ENCODE results near the gene EIF5B. TPM values are rescaled to one million over a fixed set of nuclear protein-coding genes. Genes with fewer than 3 reads are reported as not detected.
A peak's percentile ranks its signal among the peaks of the same experiment; 100 is the strongest.

Gene EIF5B, protein sequence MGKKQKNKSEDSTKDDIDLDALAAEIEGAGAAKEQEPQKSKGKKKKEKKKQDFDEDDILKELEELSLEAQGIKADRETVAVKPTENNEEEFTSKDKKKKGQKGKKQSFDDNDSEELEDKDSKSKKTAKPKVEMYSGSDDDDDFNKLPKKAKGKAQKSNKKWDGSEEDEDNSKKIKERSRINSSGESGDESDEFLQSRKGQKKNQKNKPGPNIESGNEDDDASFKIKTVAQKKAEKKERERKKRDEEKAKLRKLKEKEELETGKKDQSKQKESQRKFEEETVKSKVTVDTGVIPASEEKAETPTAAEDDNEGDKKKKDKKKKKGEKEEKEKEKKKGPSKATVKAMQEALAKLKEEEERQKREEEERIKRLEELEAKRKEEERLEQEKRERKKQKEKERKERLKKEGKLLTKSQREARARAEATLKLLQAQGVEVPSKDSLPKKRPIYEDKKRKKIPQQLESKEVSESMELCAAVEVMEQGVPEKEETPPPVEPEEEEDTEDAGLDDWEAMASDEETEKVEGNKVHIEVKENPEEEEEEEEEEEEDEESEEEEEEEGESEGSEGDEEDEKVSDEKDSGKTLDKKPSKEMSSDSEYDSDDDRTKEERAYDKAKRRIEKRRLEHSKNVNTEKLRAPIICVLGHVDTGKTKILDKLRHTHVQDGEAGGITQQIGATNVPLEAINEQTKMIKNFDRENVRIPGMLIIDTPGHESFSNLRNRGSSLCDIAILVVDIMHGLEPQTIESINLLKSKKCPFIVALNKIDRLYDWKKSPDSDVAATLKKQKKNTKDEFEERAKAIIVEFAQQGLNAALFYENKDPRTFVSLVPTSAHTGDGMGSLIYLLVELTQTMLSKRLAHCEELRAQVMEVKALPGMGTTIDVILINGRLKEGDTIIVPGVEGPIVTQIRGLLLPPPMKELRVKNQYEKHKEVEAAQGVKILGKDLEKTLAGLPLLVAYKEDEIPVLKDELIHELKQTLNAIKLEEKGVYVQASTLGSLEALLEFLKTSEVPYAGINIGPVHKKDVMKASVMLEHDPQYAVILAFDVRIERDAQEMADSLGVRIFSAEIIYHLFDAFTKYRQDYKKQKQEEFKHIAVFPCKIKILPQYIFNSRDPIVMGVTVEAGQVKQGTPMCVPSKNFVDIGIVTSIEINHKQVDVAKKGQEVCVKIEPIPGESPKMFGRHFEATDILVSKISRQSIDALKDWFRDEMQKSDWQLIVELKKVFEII
- total RNA-seq (2014; rRNA removed; shearing (Covaris generic)) (32.5 and 34.2 TPM in 2 replicates), polyA plus RNA-seq (2016; fragmentation: Nextera tagmentation; extraction: Ambion mirVana) (91.2 and 108 TPM in 2 replicates)
- long read RNA-seq, partial matches to known transcripts = 52 of 53 reads
- long read RNA-seq, other reads (novel, unspliced or antisense) = 0 of 53 reads

- H3K27ac Mint-ChIP-seq = no peak within 1 kb of the TSS
- ATAC-seq = peak; percentile 87
- H3K9me3 Mint-ChIP-seq = no peaks in the 10 kb centered on the region
- no peaks in the 10 kb centered on the region for H3K27me3 Mint-ChIP-seq (ENCODE audit: insufficient read depth, low read depth, poor library complexity)
- Histone ChIP-seq H3K79me2 (replicated peaks; ENCODE audit: insufficient read depth) (peaks cover 87% of the 10 kb centered on the region), H3K4me2 (peak within 1 kb of the TSS; percentile 88), H3K9me2 (ENCODE audit: insufficient read depth) (no peaks in the 10 kb centered on the region), H3K4me3 (peak within 1 kb of the TSS; percentile 80), H3K36me3 (ENCODE audit: insufficient read depth) (peaks cover 5% of the 10 kb centered on the region; the same call in 1 of the 2 replicates), H3K27me3 (ENCODE audit: insufficient read depth) (no peaks in the 10 kb centered on the region), H2AFZ (peak within 1 kb of the TSS; percentile 94), H3F3A (replicated peaks; ENCODE audit: low read depth) (0 out of 2 replicates have a peak, but pooled peaks cover 4% of the 10 kb centered on the region), H3K27ac (ENCODE audit: low read depth) (peak within 1 kb of the TSS; percentile 36), H4K20me1 (replicated peaks; ENCODE audit: insufficient read depth) (peaks cover 32% of the 10 kb centered on the region), H3K4me1 (ENCODE audit: insufficient read depth) (peaks cover 11% of the 10 kb centered on the region)
- no peak for TF ChIP-seq EZH2phosphoT487 (IDR thresholded peaks at IDR 0.05; ENCODE audit: unreplicated experiment)
- TF ChIP-seq STAT1 (IDR thresholded peaks at IDR 0.05; ENCODE audit: unreplicated experiment) = no peak
- TF ChIP-seq, protein P1, sequence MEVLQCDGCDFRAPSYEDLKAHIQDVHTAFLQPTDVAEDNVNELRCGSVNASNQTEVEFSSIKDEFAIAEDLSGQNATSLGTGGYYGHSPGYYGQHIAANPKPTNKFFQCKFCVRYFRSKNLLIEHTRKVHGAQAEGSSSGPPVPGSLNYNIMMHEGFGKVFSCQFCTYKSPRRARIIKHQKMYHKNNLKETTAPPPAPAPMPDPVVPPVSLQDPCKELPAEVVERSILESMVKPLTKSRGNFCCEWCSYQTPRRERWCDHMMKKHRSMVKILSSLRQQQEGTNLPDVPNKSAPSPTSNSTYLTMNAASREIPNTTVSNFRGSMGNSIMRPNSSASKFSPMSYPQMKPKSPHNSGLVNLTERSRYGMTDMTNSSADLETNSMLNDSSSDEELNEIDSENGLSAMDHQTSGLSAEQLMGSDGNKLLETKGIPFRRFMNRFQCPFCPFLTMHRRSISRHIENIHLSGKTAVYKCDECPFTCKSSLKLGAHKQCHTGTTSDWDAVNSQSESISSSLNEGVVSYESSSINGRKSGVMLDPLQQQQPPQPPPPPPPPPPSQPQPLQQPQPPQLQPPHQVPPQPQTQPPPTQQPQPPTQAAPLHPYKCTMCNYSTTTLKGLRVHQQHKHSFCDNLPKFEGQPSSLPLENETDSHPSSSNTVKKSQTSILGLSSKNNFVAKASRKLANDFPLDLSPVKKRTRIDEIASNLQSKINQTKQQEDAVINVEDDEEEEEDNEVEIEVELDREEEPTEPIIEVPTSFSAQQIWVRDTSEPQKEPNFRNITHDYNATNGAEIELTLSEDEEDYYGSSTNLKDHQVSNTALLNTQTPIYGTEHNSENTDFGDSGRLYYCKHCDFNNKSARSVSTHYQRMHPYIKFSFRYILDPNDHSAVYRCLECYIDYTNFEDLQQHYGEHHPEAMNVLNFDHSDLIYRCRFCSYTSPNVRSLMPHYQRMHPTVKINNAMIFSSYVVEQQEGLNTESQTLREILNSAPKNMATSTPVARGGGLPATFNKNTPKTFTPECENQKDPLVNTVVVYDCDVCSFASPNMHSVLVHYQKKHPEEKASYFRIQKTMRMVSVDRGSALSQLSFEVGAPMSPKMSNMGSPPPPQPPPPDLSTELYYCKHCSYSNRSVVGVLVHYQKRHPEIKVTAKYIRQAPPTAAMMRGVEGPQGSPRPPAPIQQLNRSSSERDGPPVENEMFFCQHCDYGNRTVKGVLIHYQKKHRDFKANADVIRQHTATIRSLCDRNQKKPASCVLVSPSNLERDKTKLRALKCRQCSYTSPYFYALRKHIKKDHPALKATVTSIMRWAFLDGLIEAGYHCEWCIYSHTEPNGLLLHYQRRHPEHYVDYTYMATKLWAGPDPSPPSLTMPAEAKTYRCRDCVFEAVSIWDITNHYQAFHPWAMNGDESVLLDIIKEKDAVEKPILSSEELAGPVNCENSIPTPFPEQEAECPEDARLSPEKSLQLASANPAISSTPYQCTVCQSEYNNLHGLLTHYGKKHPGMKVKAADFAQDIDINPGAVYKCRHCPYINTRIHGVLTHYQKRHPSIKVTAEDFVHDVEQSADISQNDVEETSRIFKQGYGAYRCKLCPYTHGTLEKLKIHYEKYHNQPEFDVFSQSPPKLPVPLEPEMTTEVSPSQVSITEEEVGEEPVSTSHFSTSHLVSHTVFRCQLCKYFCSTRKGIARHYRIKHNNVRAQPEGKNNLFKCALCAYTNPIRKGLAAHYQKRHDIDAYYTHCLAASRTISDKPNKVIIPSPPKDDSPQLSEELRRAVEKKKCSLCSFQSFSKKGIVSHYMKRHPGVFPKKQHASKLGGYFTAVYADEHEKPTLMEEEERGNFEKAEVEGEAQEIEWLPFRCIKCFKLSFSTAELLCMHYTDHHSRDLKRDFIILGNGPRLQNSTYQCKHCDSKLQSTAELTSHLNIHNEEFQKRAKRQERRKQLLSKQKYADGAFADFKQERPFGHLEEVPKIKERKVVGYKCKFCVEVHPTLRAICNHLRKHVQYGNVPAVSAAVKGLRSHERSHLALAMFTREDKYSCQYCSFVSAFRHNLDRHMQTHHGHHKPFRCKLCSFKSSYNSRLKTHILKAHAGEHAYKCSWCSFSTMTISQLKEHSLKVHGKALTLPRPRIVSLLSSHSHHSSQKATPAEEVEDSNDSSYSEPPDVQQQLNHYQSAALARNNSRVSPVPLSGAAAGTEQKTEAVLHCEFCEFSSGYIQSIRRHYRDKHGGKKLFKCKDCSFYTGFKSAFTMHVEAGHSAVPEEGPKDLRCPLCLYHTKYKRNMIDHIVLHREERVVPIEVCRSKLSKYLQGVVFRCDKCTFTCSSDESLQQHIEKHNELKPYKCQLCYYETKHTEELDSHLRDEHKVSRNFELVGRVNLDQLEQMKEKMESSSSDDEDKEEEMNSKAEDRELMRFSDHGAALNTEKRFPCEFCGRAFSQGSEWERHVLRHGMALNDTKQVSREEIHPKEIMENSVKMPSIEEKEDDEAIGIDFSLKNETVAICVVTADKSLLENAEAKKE (CRISPR knock-in tag; IDR thresholded peaks at IDR 0.05) = no peak
- TF ChIP-seq JUNB (IDR thresholded peaks at IDR 0.05; ENCODE audit: unreplicated experiment) = no peak
- no peak for TF ChIP-seq NANOG (IDR thresholded peaks at IDR 0.05; ENCODE audit: borderline replicate concordance)
- TF ChIP-seq, protein P2, sequence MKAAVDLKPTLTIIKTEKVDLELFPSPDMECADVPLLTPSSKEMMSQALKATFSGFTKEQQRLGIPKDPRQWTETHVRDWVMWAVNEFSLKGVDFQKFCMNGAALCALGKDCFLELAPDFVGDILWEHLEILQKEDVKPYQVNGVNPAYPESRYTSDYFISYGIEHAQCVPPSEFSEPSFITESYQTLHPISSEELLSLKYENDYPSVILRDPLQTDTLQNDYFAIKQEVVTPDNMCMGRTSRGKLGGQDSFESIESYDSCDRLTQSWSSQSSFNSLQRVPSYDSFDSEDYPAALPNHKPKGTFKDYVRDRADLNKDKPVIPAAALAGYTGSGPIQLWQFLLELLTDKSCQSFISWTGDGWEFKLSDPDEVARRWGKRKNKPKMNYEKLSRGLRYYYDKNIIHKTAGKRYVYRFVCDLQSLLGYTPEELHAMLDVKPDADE (IDR thresholded peaks at IDR 0.05) = peak; percentile 65
- TF ChIP-seq POLR2AphosphoS5 (IDR thresholded peaks at IDR 0.05; ENCODE audit: low read depth) = peak; percentile 95
- TF ChIP-seq CTCF (conservative IDR thresholded peaks at IDR 0.05; ENCODE audit: low read depth in 2 of 2) = peak; percentile 72 to 75
- TF ChIP-seq CREB1 (CRISPR knock-in tag; IDR thresholded peaks at IDR 0.05; ENCODE audit: low read depth) = peak; percentile 71
- TF ChIP-seq ZNF114 (CRISPR knock-in tag; IDR thresholded peaks at IDR 0.05) = no peak
- H3K36me3 Mint-ChIP-seq (ENCODE audit: low read depth) = peaks cover 9% of the 10 kb centered on the region
- DNase-seq (ENCODE audit: low spot score) = peak; percentile 97
- peaks cover 6% of the 10 kb centered on the region for H3K4me1 Mint-ChIP-seq
- H3K4me3 Mint-ChIP-seq = no peak within 1 kb of the TSS
Observed at GRCh38 chr2:99337113-99338028, at the start of gene EIF5B. Gene EIF5B, plus strand, starts transcription at chr2:99337389. Its CDS starts 166 bp downstream, at chr2:99337555.
